OCI-LY3 (cell line): ENCODE results near the gene TRIM15.

ENCODE experiments used
- EZH2phosphoT487 ChIP-seq: fragments of 200-600 bp; shearing (Covaris generic); IDR thresholded peaks from 2 replicates; pipeline ENCODE4 v1.6.1; 2018; ENCODE audit warnings: antibody characterized with exemption, mixed run types, low read depth
- TF ChIP-seq, protein P1 (sequence below): fragments of 200-600, 300-600 bp; sonication (generic); IDR thresholded peaks from 2 replicates; pipeline ENCODE4 v1.5.1; 2014; ENCODE audit warnings: antibody characterized with exemption, low read length, low read depth

DNA sequence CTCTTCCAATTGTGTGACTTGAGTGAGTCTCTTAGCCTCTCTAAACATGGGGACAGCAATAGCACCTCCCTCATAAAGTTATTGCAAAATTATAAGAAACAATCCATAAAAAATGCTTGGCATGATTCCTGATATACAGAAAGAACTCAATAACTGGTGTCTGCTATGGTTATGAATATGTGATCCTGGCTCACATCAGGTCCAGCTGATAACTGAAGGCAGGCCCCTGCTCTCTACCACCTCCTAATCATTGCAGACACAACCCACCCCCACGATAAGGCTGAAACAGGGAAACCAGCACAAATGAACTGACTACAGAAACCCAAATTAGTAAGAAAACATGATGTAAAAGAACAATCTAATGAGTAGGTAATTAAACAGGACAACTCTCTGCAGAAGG lies 5.4 kb downstream of the TRIM15 start:
- TF ChIP-seq, protein P1, sequence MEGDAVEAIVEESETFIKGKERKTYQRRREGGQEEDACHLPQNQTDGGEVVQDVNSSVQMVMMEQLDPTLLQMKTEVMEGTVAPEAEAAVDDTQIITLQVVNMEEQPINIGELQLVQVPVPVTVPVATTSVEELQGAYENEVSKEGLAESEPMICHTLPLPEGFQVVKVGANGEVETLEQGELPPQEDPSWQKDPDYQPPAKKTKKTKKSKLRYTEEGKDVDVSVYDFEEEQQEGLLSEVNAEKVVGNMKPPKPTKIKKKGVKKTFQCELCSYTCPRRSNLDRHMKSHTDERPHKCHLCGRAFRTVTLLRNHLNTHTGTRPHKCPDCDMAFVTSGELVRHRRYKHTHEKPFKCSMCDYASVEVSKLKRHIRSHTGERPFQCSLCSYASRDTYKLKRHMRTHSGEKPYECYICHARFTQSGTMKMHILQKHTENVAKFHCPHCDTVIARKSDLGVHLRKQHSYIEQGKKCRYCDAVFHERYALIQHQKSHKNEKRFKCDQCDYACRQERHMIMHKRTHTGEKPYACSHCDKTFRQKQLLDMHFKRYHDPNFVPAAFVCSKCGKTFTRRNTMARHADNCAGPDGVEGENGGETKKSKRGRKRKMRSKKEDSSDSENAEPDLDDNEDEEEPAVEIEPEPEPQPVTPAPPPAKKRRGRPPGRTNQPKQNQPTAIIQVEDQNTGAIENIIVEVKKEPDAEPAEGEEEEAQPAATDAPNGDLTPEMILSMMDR: no peak
- TF ChIP-seq EZH2phosphoT487: no peak
